ENCODE measurements around the gene SESN2.

DNA sequence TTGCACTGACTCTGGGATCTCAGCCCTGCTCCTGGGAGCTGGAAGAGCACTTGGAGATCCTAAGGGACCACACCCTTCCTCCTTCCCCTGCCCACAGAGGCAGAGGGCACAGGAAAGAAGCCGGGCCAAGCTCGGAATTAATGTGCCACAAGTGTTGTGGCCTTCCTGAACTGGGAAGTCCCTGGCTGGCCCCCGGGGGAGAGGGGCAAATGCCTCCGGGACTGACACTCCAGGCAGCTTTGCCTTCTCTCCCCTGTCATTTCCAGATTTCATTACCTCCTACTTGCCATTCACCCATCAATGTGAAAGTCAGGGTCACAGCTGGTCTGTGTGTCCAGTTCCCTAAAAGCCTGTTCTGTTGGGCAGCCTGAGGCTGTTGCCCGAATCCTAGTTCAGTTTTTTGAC is 21.7 kb downstream of the SESN2 start:
- no peak for TF ChIP-seq POLR2A (IDR thresholded peaks at IDR 0.05)
- TF ChIP-seq, protein P1, sequence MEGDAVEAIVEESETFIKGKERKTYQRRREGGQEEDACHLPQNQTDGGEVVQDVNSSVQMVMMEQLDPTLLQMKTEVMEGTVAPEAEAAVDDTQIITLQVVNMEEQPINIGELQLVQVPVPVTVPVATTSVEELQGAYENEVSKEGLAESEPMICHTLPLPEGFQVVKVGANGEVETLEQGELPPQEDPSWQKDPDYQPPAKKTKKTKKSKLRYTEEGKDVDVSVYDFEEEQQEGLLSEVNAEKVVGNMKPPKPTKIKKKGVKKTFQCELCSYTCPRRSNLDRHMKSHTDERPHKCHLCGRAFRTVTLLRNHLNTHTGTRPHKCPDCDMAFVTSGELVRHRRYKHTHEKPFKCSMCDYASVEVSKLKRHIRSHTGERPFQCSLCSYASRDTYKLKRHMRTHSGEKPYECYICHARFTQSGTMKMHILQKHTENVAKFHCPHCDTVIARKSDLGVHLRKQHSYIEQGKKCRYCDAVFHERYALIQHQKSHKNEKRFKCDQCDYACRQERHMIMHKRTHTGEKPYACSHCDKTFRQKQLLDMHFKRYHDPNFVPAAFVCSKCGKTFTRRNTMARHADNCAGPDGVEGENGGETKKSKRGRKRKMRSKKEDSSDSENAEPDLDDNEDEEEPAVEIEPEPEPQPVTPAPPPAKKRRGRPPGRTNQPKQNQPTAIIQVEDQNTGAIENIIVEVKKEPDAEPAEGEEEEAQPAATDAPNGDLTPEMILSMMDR (IDR thresholded peaks at IDR 0.05) = no peak
